NCI-H128 (cell line): Measurements from ENCODE around the gene TMPRSS11E.
A peak's percentile ranks its signal among the peaks of the same experiment; 100 is the strongest.
"Not testable (repeated sequence)": the region's sequence is repeated elsewhere in the genome, so short reads cannot be mapped to it uniquely, and the experiment has no call there.

Source experiments
- DNase-seq: peaks from one replicate; lab custom pipeline; 2025; ENCODE audit not compliant: unreplicated experiment; lab: John Stamatoyannopoulos, UW

Gene TMPRSS11E

DNA sequence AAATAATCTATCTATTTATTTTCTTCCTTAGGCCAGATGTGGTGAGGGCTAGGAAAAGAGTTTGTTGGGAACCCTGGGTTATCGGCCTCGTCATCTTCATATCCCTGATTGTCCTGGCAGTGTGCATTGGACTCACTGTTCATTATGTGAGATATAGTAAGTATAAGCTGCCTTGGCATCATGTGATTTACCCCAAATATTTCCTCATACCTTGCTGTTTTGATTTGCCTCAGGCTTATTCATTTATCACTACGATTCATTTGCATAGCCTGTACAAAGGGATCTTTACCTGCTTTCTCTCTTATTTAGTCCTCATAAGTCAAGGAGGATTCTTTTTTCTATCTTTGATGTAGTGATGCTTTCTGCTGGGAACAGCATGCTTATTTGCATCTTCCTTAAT lies 14.5 kb downstream of the TMPRSS11E start:
- DNase-seq: no peak

DNA sequence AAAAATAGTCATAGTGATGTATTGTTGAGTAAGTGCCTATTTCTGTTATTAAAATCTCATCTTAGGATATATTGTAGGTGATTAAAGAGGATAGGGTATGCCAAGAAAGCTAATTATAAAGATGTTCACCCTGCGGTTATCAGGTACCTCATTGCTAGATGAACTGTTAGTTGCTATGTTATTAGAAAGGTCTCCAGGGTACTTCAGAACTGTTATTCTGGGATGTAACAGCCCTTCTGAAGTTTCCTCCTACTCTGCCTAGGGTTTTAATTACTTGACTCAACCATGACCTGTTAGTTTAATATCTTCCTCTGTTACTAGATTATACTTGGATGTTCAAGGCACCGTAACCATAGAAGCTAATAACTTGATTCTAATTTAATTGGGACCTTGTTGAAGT lies 15.4 kb downstream of the TMPRSS11E start:
- DNase-seq: no peak

DNA sequence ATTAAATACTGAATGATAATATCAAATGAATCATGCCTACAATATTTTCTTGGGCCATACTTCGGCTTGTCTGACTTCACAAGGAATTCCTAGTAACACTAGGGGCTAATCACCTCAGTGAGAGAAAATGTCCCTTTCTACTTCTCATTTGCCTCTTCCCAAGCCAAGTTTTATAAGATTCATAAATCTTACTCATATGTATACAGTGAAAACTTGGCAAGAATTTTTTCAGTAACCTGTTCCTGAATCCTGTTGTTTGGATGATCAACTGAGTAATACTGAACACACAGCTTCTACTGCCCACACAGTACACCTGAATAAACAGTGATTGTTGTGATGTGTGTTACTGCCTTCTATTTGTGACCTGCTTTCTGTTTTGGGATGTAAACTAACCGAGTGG lies 16.5 kb downstream of the TMPRSS11E start:
- DNase-seq: no peak

DNA sequence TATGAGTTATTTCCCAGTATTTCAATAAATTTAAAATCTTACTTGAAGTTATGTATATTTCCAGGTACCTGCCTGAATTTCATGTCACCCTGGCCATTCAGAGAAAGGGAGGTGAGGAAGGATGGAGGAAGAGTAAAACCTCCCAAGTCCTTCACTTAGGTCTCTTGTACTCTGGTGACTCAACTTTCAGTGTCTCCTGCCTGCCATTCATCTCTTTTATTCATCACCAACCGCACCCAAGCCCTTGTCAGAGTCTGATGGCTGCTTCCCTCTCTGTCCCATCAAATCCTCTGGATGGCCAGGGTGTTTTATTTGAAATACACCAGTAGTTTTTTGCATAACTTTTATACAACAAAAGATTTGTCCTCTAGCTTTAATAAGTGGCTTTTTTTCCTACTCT lies 17.8 kb downstream of the TMPRSS11E start:
- no peak for DNase-seq

DNA sequence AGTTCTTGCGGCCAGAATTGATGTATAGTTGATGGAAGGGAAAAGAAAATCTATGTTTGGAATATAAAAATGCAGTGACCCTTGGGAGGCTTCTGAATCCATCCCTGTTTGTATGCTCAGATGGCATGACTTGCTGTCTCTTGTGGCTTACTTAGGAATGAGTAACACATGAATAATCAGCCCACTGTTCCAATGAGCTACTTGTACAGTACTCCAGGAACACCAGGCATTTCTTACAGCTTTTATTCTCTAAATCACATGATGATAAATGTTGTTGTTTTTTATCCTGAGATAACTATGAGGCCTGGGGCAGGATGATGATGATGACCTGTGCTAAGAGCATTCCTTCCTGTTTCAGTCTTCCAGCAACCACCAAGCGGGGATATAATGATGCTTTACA lies 18.9 kb downstream of the TMPRSS11E start:
- no peak for DNase-seq

DNA sequence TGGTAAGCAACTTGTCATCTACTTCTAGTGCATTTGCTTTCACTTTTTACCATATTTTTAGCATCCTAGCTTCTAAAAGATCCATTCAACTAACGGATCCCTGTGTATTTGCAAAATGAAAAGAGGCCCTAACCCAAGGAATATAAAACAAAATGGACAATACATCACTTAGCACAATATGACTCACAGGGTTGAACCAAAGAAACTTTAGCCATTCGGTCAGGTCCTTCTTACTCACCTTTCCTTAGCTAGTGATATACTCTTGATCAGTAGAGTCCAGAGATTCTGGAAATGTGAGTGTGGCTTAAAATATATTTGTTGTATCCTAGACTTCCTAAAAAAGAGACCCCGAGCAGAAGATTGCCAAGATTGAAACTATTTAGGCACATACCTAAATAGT lies 19.5 kb downstream of the TMPRSS11E start:
- no peak for DNase-seq

DNA sequence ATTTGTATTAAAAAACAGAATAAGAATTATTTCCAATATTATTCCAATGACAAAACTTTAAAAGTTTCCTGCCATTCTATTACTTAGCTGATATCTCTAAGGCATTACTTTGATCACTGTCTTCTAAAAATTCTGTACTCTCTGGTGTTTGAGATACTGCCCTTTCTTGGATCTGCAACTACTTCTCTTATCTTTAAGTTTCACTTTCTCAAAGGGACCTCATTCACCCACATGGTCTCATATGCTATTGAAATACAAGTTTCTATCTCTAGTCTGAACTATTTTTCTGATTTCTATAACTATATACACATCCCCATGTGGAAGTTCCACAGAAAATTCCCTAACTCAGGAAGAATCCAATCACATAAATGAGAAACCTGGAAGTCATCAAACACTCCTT lies 22.2 kb downstream of the TMPRSS11E start:
- no peak for DNase-seq

DNA sequence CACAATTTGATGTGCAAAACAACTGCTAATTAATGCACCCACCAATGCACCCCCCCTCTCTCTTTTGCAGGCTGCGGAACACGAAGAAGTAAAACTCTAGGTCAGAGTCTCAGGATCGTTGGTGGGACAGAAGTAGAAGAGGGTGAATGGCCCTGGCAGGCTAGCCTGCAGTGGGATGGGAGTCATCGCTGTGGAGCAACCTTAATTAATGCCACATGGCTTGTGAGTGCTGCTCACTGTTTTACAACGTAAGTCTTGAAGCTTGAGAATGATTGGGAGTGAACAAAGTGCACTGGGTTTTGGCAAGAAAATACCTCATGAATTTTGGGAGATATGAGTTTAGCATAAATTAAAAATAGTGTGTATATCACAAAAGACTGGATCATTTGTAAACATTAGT lies 28.9 kb downstream of the TMPRSS11E start:
- no peak for DNase-seq

DNA sequence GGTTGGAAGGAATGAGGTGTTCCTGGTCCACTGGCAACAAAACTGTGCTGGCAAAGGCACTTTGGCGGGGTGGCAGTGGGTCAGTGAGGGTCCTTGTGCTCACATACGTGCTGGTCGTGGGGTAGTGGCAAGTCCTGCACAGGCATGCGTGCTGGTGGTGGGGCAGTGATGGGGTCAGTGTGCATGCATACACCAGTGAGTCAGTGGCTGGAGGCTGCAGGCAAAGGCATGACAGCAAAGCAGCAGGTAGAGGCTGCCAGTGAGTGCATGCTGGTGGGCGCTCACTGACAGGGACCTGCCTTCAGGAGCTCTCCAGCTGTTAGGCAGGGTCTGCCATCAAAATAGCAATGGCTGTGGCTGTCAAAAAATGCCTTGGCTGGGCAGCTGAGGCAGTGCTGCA lies 42.1 kb downstream of the TMPRSS11E start:
- no peak for DNase-seq

DNA sequence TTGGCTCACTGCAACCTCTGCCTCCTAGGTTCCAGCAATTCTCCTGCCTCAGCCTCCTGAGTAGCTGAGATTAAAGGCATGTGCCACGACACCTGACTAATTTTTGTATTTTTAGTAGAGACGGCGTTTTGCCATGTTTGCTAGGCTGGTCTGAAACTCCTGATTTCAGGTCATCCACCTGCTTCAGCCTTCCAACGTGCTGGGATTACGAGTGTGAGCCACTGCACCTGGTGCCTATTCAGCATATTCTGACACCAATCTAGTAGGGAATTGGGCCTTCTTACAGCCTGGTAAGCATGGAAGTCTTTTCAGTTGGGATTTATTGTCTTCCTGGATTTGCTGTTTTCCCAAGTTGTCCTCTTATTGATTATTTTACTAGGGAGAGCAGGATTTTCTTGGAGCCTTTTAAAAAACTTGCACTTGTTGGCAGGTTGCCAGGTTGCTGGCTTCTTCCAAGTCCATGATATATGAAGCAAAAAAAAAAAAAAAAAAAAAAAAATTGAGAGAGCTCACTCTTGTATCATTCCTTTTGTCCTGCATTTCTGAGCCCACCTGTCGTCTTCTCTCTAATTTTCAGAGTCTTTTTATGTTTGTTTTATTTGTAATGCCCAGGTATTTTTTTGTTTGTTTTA lies 43.7 kb downstream of the TMPRSS11E start:
- no peak for DNase-seq

DNA sequence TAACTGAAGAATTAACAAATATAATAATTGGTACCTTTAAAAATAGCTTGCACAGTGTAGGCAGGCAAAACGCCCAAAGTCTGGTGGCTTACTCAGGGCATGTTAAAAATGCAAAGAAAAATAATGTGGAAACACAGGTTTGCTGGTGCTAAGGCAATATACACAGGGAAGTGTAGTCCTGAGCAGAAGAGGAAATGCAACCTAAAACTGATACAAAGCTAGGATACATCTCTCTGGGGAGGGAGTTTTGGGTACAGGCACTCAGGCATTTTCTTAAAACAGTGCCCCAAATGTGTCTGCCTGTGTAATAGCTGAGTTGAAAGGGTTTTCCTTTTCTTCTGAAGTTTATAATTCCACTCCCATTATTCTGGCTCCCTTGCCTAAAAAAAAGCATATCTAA lies 47.4 kb downstream of the TMPRSS11E start:
- no peak for DNase-seq

DNA sequence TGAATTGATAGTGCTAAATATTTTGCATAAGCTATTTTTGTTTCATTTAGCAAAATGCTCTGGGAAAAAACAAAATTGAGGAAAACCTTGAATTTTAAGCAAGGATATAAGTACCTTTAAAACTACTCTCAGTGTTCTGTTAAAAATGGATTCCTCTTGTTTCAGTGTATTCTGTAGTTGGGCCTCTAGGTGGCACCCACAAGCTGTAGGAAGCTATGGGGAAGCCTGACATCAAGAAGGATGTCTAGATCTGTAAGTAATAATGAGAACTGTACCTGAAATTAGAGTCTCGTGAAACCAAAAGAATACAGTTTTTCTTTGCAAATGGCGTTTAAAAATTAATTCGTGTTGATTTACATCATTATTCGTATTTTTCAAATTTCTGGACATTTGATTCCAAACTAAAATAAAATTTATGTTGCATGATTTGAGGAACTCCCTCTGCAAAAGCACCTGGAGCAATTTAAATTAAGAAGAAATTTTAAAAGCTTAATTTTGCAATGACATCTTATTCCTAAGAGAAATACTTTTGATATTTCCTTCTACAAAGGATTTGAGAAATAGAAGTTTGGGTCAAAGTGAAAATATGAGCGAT lies 51.2 kb downstream of the TMPRSS11E start:
- peak; percentile 1 for DNase-seq

DNA sequence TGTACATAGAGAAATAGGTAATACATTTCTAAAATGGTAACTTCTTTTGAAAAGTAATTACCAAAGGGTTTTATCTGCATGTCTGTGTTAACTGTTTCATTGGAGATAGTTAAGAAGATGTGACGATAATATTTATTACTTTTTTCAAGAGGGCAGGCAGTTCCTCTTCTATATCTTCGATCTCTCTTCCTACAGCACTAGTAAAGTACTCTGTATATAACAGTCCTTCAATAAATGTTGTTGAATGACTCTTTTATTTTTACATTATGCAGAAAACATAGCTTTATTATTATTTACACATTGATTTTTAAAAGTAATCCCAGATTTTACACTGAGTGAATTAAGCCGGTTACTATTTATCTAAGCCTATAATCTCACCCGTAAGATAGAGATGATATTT lies 51.8 kb downstream of the TMPRSS11E start:
- DNase-seq: no peak

DNA sequence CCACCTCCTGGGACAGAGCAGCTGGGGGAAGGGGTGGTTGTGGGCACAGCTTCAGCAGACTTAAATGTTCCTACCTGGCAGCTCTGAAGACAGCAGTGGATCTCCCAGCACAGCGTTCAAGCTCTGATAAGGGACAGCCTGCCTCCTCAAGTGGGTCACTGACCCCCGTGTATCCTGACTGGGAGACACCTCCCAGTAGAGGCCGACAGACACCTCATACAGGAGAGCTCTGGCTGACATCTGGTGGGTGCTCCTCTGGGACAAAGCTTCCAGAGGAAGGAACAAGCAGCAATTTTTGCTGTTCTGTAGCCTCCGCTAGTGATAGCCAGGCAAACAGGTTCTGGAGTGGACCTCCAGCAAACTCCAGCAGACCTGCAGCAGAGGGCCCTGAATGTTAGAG lies 56.2 kb downstream of the TMPRSS11E start:
- DNase-seq: not testable (repeated sequence)

DNA sequence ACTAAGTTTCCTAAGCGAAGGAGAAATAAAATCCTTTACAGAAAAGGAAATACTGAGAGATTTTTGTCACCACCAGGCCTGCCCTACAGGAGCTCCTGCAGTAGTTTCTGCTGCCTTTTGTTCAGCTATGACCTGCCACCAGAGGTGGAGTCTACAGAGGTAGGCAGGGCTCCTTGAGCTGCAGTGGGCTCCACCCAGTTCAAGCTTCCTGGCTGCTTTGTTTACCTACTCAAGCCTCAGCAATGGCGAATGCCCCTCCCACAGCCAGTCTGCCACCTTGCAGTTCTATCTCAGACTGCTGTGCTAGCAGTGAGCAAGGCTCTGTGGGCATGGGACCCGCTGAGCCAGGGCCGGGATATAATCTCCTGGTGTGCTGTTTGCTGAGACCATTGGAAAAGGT lies 57.6 kb downstream of the TMPRSS11E start:
- DNase-seq: not testable (repeated sequence)

DNA sequence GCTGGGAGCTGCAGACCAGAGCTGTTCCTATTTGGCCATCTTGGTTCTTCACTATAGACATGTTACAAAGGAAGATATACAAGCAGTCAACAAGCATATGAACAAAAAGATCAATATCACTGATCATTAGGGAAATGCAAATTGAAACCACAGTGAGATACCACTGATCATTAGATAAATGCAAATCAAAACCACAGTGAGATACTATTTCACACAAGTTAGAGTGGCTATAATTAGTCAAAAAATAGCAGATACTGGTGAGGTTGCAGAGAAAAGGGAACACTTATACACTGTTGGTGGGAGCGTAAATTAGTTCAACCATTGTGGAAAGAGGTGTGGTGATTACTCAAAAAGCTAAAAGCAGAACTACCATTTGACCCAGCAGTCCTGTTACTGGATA lies 58.2 kb downstream of the TMPRSS11E start:
- DNase-seq: not testable (repeated sequence)

DNA sequence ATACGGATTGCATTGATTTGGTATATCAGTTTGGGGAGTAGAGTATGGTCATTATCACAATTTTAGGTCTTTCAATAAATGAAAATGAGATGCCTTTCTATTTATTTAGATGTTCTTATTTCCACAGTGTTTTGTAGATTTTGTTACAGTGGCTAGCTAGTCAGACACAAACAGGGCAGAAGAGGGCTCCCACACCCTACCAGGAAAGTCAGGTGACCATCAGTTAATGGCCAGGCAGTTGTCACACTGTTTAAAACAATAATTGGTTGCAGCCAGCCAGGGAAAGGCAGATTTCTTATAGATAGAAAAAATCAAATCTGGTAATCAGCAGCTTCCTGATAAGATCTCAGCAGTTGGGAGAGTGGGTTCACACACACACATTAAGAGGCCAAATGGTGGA lies 71.6 kb downstream of the TMPRSS11E start:
- no peak for DNase-seq

DNA sequence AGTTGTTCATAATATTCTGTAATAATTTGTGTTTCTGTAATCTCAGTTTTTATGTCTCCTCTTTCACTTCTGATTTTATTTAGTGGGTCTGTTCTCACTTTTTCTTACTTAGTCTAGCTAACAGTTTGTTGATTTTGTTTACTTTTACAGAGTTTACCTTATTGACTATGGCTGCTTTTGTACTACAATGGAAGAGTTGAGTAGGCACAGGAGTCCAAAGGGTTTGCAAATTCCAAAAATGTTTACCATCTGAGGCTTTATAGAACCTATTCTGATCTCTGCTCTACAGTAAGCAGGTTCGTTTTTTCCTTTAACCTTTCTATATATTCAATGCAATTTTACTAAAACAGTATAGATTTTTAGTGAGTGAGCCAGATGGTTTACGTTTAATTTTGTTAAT lies 73.7 kb downstream of the TMPRSS11E start:
- DNase-seq: no peak

DNA sequence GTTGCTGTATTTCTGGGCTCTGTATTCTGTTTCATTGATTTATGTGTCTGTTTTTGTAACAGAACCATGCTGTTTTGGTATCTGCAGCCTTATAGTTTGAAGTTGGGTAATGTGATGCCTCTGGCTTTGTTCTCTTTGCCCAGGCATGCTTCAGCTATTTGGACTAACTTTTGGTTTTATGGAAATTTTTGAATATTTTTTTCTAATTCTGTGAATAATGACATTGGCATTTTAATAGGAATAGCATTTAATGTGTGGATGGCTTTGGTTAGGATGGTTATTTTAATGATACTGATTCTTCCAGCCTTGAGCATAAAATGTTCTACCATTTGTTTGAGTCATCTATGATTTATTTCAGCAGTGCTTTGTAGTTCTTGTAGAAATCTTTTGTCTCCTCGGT lies 75.0 kb downstream of the TMPRSS11E start:
- DNase-seq: not testable (repeated sequence)

DNA sequence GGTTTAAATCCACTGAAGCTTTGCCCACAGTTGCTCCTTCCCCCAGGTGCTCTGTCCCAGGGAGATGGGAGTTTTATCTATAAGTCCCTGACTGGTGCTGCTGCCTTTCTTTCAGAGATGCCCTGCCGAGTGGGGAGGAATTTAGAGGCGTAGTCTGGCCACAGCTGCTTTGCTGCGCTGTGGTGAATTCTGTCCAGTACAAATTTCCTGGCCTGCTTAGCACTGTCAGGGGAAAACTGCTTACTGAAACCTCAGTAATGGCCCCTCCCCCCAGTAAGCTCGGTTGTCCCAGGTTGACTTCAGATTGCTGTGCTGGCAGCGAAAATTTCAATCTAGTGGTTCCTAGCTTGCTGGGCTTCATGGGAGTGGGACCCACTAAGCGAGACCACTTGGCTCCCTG lies 88.7 kb downstream of the TMPRSS11E start:
- no peak for DNase-seq

DNA sequence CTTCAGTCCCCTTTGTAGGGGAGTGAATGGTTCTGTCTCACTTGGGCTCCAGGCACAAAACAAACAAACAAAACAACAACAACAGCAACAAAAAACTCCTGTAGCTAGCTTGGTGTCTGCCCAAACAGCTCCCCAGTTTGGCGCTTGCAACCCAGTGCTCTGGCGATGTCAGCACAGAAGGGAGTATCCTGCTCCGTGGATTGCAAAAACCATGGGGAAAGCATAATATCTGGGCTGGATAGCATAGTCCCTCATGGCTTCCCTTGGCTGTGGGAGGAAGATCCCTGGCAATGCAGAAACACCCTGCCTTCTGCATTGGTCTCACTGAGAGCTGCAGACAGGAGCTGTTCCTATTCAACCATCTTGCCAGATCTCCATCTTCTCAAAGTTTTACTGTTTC lies 89.1 kb downstream of the TMPRSS11E start:
- no peak for DNase-seq

DNA sequence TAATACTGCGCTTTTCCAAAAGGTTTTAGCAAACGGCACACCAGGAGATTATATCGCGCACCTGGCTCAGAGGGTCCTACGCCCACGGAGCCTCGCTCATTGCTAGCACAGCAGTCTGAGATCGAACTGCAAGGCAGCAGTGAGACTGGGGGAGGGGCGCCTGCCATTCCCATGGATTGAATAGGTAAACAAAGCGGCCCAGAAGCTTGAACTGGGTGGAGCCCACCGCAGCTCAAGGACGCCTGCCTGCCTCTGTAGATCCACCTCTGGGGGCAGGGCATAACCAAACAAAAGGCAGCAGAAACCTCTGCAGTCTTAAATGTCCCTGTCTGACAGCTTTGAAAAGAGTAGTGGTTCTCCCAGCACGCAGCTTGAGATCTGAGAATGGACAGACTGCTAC lies 95.5 kb downstream of the TMPRSS11E start:
- not testable (repeated sequence) for DNase-seq
